Measurements from ENCODE around the gene ZFP64.

- TF ChIP-seq JUN (IDR thresholded peaks at IDR 0.05; ENCODE audit: borderline replicate concordance, insufficient read depth, insufficient read length, low read depth) (no peak), POLR2AphosphoS5 (IDR thresholded peaks at IDR 0.05; ENCODE audit: insufficient read depth, low read depth, low read length) (no peak), MYC (IDR thresholded peaks at IDR 0.05; ENCODE audit: low read depth, low read length) (no peak), MAX (IDR thresholded peaks at IDR 0.05; ENCODE audit: insufficient read depth, insufficient read length) (no peak), GATA2 (IDR thresholded peaks at IDR 0.05; ENCODE audit: insufficient read depth, insufficient read length, low read depth, low read length) (no peak)
- TF ChIP-seq, protein P1, sequence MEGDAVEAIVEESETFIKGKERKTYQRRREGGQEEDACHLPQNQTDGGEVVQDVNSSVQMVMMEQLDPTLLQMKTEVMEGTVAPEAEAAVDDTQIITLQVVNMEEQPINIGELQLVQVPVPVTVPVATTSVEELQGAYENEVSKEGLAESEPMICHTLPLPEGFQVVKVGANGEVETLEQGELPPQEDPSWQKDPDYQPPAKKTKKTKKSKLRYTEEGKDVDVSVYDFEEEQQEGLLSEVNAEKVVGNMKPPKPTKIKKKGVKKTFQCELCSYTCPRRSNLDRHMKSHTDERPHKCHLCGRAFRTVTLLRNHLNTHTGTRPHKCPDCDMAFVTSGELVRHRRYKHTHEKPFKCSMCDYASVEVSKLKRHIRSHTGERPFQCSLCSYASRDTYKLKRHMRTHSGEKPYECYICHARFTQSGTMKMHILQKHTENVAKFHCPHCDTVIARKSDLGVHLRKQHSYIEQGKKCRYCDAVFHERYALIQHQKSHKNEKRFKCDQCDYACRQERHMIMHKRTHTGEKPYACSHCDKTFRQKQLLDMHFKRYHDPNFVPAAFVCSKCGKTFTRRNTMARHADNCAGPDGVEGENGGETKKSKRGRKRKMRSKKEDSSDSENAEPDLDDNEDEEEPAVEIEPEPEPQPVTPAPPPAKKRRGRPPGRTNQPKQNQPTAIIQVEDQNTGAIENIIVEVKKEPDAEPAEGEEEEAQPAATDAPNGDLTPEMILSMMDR (IDR thresholded peaks at IDR 0.05; ENCODE audit: extremely low read depth in 1 of 2, insufficient read depth in 1 of 2, low read depth in 1 of 2, low read length in 2 of 2), result no peak
These were observed 27.9 kb upstream of the ZFP64 start for GRCh38 chr20:52219441-52219840.
